Right lobe of liver (tissue), 6 donors: ENCODE results near the gene WRNIP1. TPM values are rescaled to one million over a fixed set of nuclear protein-coding genes. Genes with fewer than 3 reads are reported as not detected.

Source experiments
- ATAC-seq, 4 donors: fragments of 200-7000 bp; cut with Tn5 transposase; one replicate each; pipeline ENCODE4 v1.9.1; 2020; ENCODE audit warnings: mild to moderate bottlenecking in 4 of 4, moderate library complexity in 4 of 4
- DNase-seq, 3 donors: peaks; one replicate each; pipeline ENCODE4 v3.0.0-alpha.2; 2020
- H3K27ac ChIP-seq, 3 donors: fragments of 200-600 bp; one replicate each; pipeline ENCODE4 v1.8.0; 2022
- H3K27me3 ChIP-seq, 2 donors: fragments of 200-600 bp; one replicate each; pipeline ENCODE4 v1.8.0; 2022
- H3K36me3 ChIP-seq, 4 donors: fragments of 200-600 bp; sonication (generic) in 1 of 4; one replicate each; pipeline versions ENCODE4 v1.5.1 to v1.8.0; 2017 to 2022; ENCODE audit warnings: control low read depth in 1 of 4
- H3K4me1 ChIP-seq, 4 donors: fragments of 200-600 bp; sonication (generic) in 1 of 4; one replicate each; pipeline versions ENCODE4 v1.5.1 to v1.8.0; 2017 to 2022; ENCODE audit warnings: control low read depth in 1 of 4
- H3K4me3 ChIP-seq, 3 donors: fragments of 200-600 bp; one replicate each; pipeline ENCODE4 v1.8.0; 2022
- H3K9me3 ChIP-seq, 4 donors: fragments of 200-600 bp; sonication (generic) in 1 of 4; one replicate each; pipeline versions ENCODE4 v1.5.1 to v1.8.0; 2017 to 2022; ENCODE audit warnings: control low read depth in 1 of 4
- CTCF ChIP-seq, 4 donors: fragments of 200-600 bp in 3 of 4; fragments of 450-650 bp in 1 of 4; IDR thresholded peaks; one replicate each; pipeline versions ENCODE4 v1.5.1 to v1.8.0; 2016 to 2022; ENCODE audit warnings: antibody characterized with exemption in 4 of 4, mild to moderate bottlenecking in 2 of 4
- POLR2A ChIP-seq: fragments of 450-650 bp; IDR thresholded peaks from one replicate; pipeline ENCODE4 v1.6.1; 2017; ENCODE audit warnings: antibody characterized with exemption, mild to moderate bottlenecking
- whole genome bisulfite sequencing: methylation state at CpG from one replicate; pipeline ENCODE4 v1.1.6; 2018; ENCODE audit warnings: low coverage, low lambda C conversion rate; ENCODE audit not compliant: insufficient coverage; ENCODE audit errors: missing lambda C conversion rate; 5-methylcytosine and 5-hydroxymethylcytosine counted together
- intact Hi-C, 2 donors: fragments of 100-400 bp; cut with DNase I; formaldehyde crosslinking; loops; one replicate each; pipeline versions ENCODE4 v1.11.2 to v1.14.1; 2022
- total RNA-seq, 6 experiments: library from RNA; depleted of rRNA in 2 of 6; stranded (reverse); fragments of >200 nt in 2 of 6; fragmentation: NEBNext Ultra II Directional in 3 of 6; extraction: Animal tissue kit (Norgen Biotek cat#: 25700) in 3 of 6; gene quantifications; one replicate each; pipeline versions ENCODE4 v1.1.0 to v1.2.4, GENCODE V29; 2016 to 2023
- donor health status: DM: no; HTN: yes; CAD: no.
- donor health status: DM: no; HTN: no; CAD: no.
- donor health status: DM: no; HTN: no; CAD: no.
- donor health status: DM: no; HTN: yes; CAD: no.
- donor health status: DM: no; HTN: yes; CAD: no.

The WRNIP1 gene
- total RNA-seq, 6 experiments from 2014 or later = 15.8 to 36.8 (median 20.7) TPM

DNA sequence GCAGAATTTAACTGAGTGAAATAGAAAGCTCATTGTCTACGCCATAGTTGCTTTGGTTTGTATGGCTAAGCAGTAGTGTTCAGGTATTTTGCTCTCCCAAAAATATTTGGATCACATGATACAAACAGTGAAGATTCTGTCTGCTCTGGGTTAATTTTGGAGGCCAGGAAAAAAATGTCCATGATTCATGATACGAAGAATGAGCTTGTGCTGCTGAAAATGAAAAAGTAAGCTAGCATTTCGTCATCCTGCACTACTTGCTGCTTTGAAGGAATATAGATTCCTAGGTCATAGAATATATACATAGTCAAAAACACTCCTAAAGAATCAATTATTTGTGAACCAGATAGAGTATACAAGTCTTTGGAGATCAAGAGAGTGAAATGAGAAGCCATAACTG, 8.3 kb downstream of the WRNIP1 start:
- peaks cover 0 to 18% (median 7%) of the 10 kb centered on the region in 4 donors for H3K4me1 ChIP-seq

GRCh38 chr6:2775003-2775402, 9.8 kb downstream of the WRNIP1 start:
- no peak for TF ChIP-seq POLR2A
- TF ChIP-seq CTCF (IDR thresholded peaks at IDR 0.05) = no peak
- ATAC-seq = no peak
- Histone ChIP-seq H3K27ac (no peak overlapping the region), H3K36me3 (peaks cover 0 to 12% (median 1%) of the 10 kb centered on the region in 4 donors), H3K27me3 (no peaks in the 10 kb centered on the region), H3K4me3 (no peak overlapping the region), H3K9me3 (no peaks in the 10 kb centered on the region), H3K4me1 (peaks cover 0 to 18% (median 7%) of the 10 kb centered on the region in 4 donors)
- 67% methylated on average over 1 of the region's 1 CpG for WGBS
- DNase-seq = no peak
- intact Hi-C loops = no loop called here

More for the DNA sequence above, 8.3 kb downstream of the WRNIP1 start:
- Histone ChIP-seq H3K27ac (no peak overlapping the region), H3K27me3 (no peaks in the 10 kb centered on the region), H3K4me3 (no peak overlapping the region), H3K9me3 (no peaks in the 10 kb centered on the region), H3K36me3 (peaks cover 0 to 7% (median 0%) of the 10 kb centered on the region in 4 donors)
- WGBS = 70% methylated on average over 3 of the region's 3 CpGs
- TF ChIP-seq POLR2A (no peak), CTCF (IDR thresholded peaks at IDR 0.05) (no peak)
- intact Hi-C loops = no loop called here
- ATAC-seq (no peak), DNase-seq (no peak)

DNA sequence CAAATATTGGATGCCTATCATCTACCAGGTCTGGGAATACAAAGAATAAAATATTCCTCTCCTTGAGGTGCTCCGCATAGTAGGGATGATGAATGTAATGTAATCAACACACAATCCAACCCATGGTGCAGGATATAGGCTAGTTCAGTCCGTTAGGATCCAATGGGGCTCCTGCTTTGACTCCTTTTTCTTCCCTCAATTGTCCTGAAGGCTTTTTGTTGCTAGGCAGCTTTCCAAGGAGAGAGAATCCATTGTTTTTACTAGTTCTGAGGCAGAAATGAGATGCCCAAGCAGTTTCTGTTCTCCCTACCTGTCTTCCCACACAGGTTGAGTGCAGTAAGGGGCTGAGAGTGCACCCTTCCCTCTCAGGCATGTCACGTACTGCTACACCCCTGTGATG, 12.1 kb downstream of the WRNIP1 start:
- Histone ChIP-seq H3K27me3 (no peaks in the 10 kb centered on the region), H3K27ac (no peak overlapping the region), H3K36me3 (peaks cover 0 to 29% (median 5%) of the 10 kb centered on the region in 4 donors), H3K4me3 (no peak overlapping the region), H3K9me3 (no peaks in the 10 kb centered on the region), H3K4me1 (peaks cover 0 to 7% (median under 1%) of the 10 kb centered on the region in 4 donors)
- ATAC-seq (no peak), DNase-seq (no peak)
- intact Hi-C loops = no loop called here
- 100% methylated on average over 2 of the region's 3 CpGs for WGBS
- TF ChIP-seq CTCF (IDR thresholded peaks at IDR 0.05) (no peak), POLR2A (no peak)

GRCh38 chr6:2780102-2780737, 15.0 kb downstream of the WRNIP1 start:
- intact Hi-C loops = no loop called here
- ATAC-seq (no peak), DNase-seq (no peak)
- H3K4me1 ChIP-seq = no peaks in the 10 kb centered on the region
- TF ChIP-seq POLR2A = no peak
- no peak for TF ChIP-seq CTCF (IDR thresholded peaks at IDR 0.05)
- H3K27ac ChIP-seq = no peak overlapping the region
- H3K27me3 ChIP-seq = no peaks in the 10 kb centered on the region
- H3K4me3 ChIP-seq = no peak overlapping the region
- H3K9me3 ChIP-seq = no peaks in the 10 kb centered on the region
- 89% methylated on average over 5 of the region's 9 CpGs for WGBS
- H3K36me3 ChIP-seq = peaks cover 0 to 36% (median 5%) of the 10 kb centered on the region in 4 donors
